ENCODE data around the gene OLAH.

GRCh38 chr10:15075421-15075820 lies 31.7 kb downstream of the OLAH start:
- TF ChIP-seq CTCF (conservative IDR thresholded peaks at IDR 0.05) = no peak
- no peak for TF ChIP-seq ZFX (IDR thresholded peaks at IDR 0.05)

All from C4-2B (cell line).